Epithelial cell of esophagus (primary cell): ENCODE results near the gene HAAO.
"Not testable (repeated sequence)": the region's sequence is repeated elsewhere in the genome, so short reads cannot be mapped to it uniquely, and the experiment has no call there.

ENCODE experiments used
- DNase-seq: peaks from one replicate; pipeline ENCODE4 v3.0.0; 2010; ENCODE audit warnings: low read depth
- H3K4me3 ChIP-seq: 2 replicates; pipeline ENCODE4 v1.5.1; 2011; ENCODE audit warnings: mild to moderate bottlenecking, low read length, control low read depth
- TF ChIP-seq, protein P1 (sequence below): IDR thresholded peaks from 2 replicates; pipeline ENCODE4 v1.5.1; 2011; ENCODE audit warnings: low read depth, mild to moderate bottlenecking, low read length, control low read depth, inconsistent platforms; ENCODE audit not compliant: insufficient read depth; ENCODE audit errors: missing control alignments

Gene HAAO

DNA sequence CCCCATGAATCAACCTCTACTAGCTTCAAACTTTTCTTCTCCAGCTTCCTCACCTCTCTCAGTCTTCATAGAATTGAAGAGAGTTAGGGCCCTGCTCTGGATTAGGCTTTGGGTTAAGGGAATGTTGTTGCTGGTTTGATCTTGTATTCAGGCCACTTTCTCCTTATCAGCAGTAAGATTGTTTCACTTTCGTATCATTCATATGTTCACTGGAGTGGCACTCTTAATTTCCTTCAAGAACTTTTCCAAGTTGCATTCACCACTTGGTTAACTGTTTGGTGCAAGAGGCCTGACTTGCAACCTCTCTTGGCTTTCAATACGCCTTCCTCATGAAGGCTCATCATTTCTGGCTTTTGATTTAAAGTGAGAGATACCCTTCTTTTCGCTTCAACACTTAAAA is 51.2 kb downstream of the HAAO start:
- DNase-seq = no peak
- no peak overlapping the region for H3K4me3 ChIP-seq
- TF ChIP-seq, protein P1, sequence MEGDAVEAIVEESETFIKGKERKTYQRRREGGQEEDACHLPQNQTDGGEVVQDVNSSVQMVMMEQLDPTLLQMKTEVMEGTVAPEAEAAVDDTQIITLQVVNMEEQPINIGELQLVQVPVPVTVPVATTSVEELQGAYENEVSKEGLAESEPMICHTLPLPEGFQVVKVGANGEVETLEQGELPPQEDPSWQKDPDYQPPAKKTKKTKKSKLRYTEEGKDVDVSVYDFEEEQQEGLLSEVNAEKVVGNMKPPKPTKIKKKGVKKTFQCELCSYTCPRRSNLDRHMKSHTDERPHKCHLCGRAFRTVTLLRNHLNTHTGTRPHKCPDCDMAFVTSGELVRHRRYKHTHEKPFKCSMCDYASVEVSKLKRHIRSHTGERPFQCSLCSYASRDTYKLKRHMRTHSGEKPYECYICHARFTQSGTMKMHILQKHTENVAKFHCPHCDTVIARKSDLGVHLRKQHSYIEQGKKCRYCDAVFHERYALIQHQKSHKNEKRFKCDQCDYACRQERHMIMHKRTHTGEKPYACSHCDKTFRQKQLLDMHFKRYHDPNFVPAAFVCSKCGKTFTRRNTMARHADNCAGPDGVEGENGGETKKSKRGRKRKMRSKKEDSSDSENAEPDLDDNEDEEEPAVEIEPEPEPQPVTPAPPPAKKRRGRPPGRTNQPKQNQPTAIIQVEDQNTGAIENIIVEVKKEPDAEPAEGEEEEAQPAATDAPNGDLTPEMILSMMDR = no peak

DNA sequence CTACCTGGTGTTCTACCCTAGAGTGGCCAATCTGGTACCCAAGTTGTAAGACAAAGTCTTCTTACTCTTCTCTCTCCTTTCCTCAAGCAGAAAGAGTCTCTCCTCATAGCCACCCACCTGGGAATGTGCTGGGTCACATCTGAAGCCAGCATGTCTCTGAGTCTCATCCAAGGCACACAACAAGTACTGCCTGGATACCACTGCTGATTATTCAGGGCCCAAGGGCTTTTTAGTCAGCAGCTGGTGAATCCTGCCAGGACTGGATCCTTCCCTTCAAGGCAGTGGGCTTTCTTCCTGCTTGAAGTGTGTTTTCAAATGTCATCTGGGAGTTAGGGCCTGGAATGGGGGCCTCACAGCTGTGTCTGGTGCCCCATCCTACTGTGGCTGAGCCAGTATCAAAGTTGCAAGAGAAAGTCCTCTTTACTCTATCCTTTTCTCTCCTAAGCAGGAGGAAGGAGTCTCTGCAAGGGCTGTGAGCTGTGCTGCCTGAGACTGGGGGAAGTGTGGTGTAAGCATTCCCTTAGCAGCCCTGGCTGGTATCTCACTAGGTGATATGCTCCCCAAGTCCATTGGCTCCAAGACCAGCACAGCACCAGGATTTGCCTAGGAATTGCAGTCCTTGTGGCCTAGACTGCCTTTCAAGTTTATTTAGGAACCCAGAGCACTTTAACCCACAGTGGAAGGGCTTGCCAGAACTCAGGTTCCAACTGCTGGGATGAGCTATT is 55.6 kb downstream of the HAAO start:
- DNase-seq = peak; percentile 30
- TF ChIP-seq, protein P1 = no peak

DNA sequence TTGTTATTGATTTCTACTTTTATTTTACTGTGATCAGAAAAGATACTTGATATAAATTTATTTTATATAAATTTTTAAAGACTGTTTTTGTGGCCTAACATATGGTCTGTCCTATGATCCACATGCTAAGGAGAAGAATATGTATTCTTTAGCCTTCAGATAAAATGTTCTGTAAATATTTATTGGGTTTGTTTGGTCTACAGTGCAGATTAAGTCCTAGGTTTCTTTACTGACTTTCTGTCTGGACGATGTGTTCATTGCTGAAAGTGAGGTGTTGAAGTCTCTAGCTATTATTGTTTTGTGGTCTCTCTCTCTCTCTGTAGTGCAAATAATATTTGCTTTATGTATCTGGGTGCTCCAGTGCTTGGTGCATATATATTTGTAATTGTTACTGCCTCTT is 58.5 kb downstream of the HAAO start:
- no peak for DNase-seq
- TF ChIP-seq, protein P1 = no peak
- no peak overlapping the region for H3K4me3 ChIP-seq

More for the DNA sequence above, 55.6 kb downstream of the HAAO start:
- no peak overlapping the region for H3K4me3 ChIP-seq

DNA sequence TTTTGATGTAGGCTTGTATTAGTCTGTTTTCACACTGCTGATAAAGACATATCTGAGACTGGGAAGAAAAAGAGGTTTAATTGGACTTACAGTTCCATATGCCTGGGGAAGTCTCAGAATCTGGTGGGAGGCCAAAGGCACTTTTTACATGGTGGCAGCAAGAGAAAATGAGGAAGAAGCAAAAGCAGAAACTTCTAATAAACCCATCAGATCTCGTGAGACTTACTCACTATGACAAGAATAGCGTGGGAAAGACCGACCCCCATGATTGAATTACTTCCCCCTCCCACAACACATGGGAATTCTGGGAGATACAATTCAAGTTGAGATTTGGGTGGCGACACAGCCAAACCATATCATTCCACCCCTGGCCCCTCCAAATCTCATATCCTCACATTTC is 61.1 kb downstream of the HAAO start:
- H3K4me3 ChIP-seq, DNase-seq: not testable (repeated sequence)

DNA sequence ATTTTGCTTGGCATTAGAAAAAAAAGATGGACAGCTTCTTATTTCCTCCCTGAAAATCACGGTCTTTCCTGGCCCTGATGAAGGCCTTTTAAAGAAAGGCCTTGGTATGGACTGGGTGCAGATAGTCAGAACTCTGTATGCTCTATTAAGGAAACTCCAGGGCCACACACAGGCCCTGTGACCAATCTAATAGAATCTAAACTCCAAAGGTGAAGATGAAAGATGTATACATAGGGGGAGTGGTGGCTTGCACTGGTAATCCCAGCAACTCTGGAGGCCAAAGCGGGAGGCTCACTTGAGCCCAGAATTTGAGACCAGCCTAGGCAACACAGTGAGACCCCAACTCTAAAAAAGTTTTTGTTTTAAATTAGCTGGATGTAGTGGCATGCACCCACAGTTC is 65.7 kb downstream of the HAAO start:
- TF ChIP-seq, protein P1 = no peak
- DNase-seq = no peak
- H3K4me3 ChIP-seq = no peak overlapping the region

DNA sequence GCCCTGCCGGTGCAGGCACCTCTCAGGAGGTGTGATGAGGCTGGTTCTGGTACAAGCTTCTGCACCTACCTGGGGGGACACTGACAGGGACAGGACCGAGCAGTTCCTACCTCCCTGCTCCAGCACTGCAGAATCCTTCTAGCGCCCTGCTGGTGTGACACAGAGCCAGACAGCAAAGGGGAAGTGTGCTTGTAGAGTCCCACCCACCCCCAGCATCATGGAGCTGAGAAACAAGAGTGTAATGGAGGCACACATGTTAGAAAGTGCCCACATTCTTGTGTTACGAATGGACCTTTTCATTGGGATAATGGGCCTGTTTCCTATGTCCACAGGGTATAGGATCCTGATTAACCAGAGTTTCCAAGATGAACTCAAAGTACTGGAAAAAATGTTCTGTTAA is 66.7 kb downstream of the HAAO start:
- DNase-seq = peak; percentile 61
- H3K4me3 ChIP-seq = no peak overlapping the region
- TF ChIP-seq, protein P1 = no peak

DNA sequence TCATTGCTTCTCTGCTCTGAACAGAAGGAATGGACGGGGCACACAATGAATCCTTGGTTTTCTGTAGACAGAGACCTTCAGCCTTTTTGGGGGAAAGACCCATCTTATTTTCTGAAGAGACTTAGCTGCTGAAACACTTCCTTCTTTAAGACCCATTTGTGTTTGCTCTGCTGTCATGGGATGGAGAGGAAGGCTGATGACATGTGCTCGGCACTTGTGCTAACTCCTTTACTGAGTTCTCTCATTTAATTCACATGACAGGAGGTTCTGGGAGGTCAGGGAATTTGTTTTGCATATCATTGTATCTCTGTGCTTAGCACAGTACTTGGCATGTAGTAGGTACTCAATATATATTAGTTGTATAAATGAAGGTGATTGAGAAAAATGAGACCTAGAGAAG is 67.5 kb downstream of the HAAO start:
- TF ChIP-seq, protein P1 = no peak
- no peak overlapping the region for H3K4me3 ChIP-seq
- DNase-seq = no peak
